T-helper 17 cell (primary cell): ENCODE measurements around the gene EXOC6B. TPM values are rescaled to one million over a fixed set of nuclear protein-coding genes. Genes with fewer than 3 reads are reported as not detected.
"Not testable (repeated sequence)": the region's sequence is repeated elsewhere in the genome, so short reads cannot be mapped to it uniquely, and the experiment has no call there.

ENCODE experiments used
- ATAC-seq: fragments of 150-1000 bp; cut with Tn5 transposase; 2 replicates; pipeline ENCODE4 v1.10.0; 2021; ENCODE audit warnings: mild to moderate bottlenecking, moderate library complexity
- DNase-seq, 3 donors: peaks; one replicate each; pipeline versions ENCODE4 v3.0.0 to v3.0.0-alpha.2; 2020 to 2021
- H3K9me3 ChIP-seq: one replicate; pipeline ENCODE4 v1.7.0; 2013; ENCODE audit warnings: low read length, mild to moderate bottlenecking; ENCODE audit not compliant: control insufficient read depth, poor library complexity, severe bottlenecking
- H3K27ac Mint-ChIP-seq: one replicate; pipeline ENCODE4 v1.8.0; 2022; ENCODE audit warnings: mild to moderate bottlenecking, moderate library complexity, mixed read lengths
- H3K27me3 Mint-ChIP-seq: one replicate; pipeline ENCODE4 v1.8.0; 2022; ENCODE audit warnings: mixed read lengths
- H3K36me3 Mint-ChIP-seq: one replicate; pipeline ENCODE4 v1.8.0; 2022; ENCODE audit warnings: low read depth, mixed read lengths
- H3K4me1 Mint-ChIP-seq: one replicate; pipeline ENCODE4 v1.8.0; 2022; ENCODE audit warnings: mild to moderate bottlenecking, mixed read lengths
- H3K4me3 Mint-ChIP-seq: one replicate; pipeline ENCODE4 v1.8.0; 2022; ENCODE audit warnings: mild to moderate bottlenecking, moderate library complexity, mixed read lengths
- total RNA-seq, 4 donors: library from RNA in 2 of 4; stranded (reverse) in 2 of 4; gene quantifications; one replicate each; pipeline ENCODE4 v1.2.3 and lab custom pipeline; 2022 to 2026

Gene EXOC6B
- total RNA-seq, 2 donors from 2014 or later: 14.6 to 17.3 TPM

- Mint-ChIP-seq H3K27me3 (no peaks in the 10 kb centered on the region), H3K36me3 (no peaks in the 10 kb centered on the region), H3K27ac (no peak overlapping the region), H3K4me1 (no peaks in the 10 kb centered on the region), H3K4me3 (no peak overlapping the region)
- DNase-seq (no peak), ATAC-seq (no peak)
- peaks cover 3% of the 10 kb centered on the region for H3K9me3 ChIP-seq
Observed at GRCh38 chr2:72665448-72665847, 160.4 kb downstream of the EXOC6B start.

- DNase-seq (no peak), ATAC-seq (no peak)
- Mint-ChIP-seq H3K27me3 (no peaks in the 10 kb centered on the region), H3K36me3 (no peaks in the 10 kb centered on the region), H3K27ac (no peak overlapping the region), H3K4me1 (no peaks in the 10 kb centered on the region), H3K4me3 (no peak overlapping the region)
- H3K9me3 ChIP-seq: no peaks in the 10 kb centered on the region
Observed at GRCh38 chr2:72661985-72662384, 163.8 kb downstream of the EXOC6B start.

- peaks cover 2% of the 10 kb centered on the region for H3K36me3 Mint-ChIP-seq
- no peaks in the 10 kb centered on the region for H3K27me3 Mint-ChIP-seq
- no peaks in the 10 kb centered on the region for H3K4me1 Mint-ChIP-seq
- H3K4me3 Mint-ChIP-seq: no peak overlapping the region
- H3K9me3 ChIP-seq: no peaks in the 10 kb centered on the region
- ATAC-seq: no peak
- no peak overlapping the region for H3K27ac Mint-ChIP-seq
- DNase-seq: no peak
Observed at GRCh38 chr2:72649810-72650209, 176.0 kb downstream of the EXOC6B start.

- not testable (repeated sequence) for H3K27ac Mint-ChIP-seq, H3K4me3 Mint-ChIP-seq, H3K9me3 ChIP-seq, H3K27me3 Mint-ChIP-seq, DNase-seq, H3K4me1 Mint-ChIP-seq, H3K36me3 Mint-ChIP-seq, ATAC-seq
Observed at GRCh38 chr2:72641221-72641620, 184.6 kb downstream of the EXOC6B start.

- H3K4me3 Mint-ChIP-seq: no peak overlapping the region
- DNase-seq: no peak
- H3K27ac Mint-ChIP-seq: no peak overlapping the region
- H3K4me1 Mint-ChIP-seq: peaks cover 12% of the 10 kb centered on the region
- ATAC-seq: no peak
- H3K9me3 ChIP-seq: no peaks in the 10 kb centered on the region
- no peaks in the 10 kb centered on the region for H3K27me3 Mint-ChIP-seq
- H3K36me3 Mint-ChIP-seq: no peaks in the 10 kb centered on the region
Observed at GRCh38 chr2:72638600-72639211, 187.1 kb downstream of the EXOC6B start.

- Mint-ChIP-seq H3K27ac (no peak overlapping the region), H3K36me3 (no peaks in the 10 kb centered on the region), H3K4me1 (peaks cover 12% of the 10 kb centered on the region), H3K4me3 (no peak overlapping the region), H3K27me3 (no peaks in the 10 kb centered on the region)
- no peaks in the 10 kb centered on the region for H3K9me3 ChIP-seq
- DNase-seq (no peak), ATAC-seq (no peak)
Observed at GRCh38 chr2:72636210-72636609, 189.6 kb downstream of the EXOC6B start.

- ATAC-seq (no peak), DNase-seq (no peak)
- Mint-ChIP-seq H3K27me3 (no peaks in the 10 kb centered on the region), H3K4me1 (peaks cover 9% of the 10 kb centered on the region), H3K36me3 (peaks cover 2% of the 10 kb centered on the region), H3K4me3 (no peak overlapping the region), H3K27ac (no peak overlapping the region)
- no peaks in the 10 kb centered on the region for H3K9me3 ChIP-seq
Observed at GRCh38 chr2:72630767-72631166, 195.1 kb downstream of the EXOC6B start.

- ATAC-seq: no peak
- no peak for DNase-seq
- no peak overlapping the region for H3K27ac Mint-ChIP-seq
- peaks cover 3% of the 10 kb centered on the region for H3K4me1 Mint-ChIP-seq
- H3K27me3 Mint-ChIP-seq: no peaks in the 10 kb centered on the region
- no peak overlapping the region for H3K4me3 Mint-ChIP-seq
- H3K36me3 Mint-ChIP-seq: peaks cover 2% of the 10 kb centered on the region
- H3K9me3 ChIP-seq: no peaks in the 10 kb centered on the region
Observed at GRCh38 chr2:72629062-72629461, 196.8 kb downstream of the EXOC6B start.

GRCh38 chr2:72627083-72627482 lies 198.8 kb downstream of the EXOC6B start:
- Mint-ChIP-seq H3K36me3 (peaks cover 2% of the 10 kb centered on the region), H3K27me3 (no peaks in the 10 kb centered on the region), H3K4me1 (peaks cover 10% of the 10 kb centered on the region), H3K27ac (no peak overlapping the region), H3K4me3 (no peak overlapping the region)
- ATAC-seq: no peak
- no peak for DNase-seq
- H3K9me3 ChIP-seq: no peaks in the 10 kb centered on the region

GRCh38 chr2:72625366-72625765 lies 200.5 kb downstream of the EXOC6B start:
- no peak for ATAC-seq
- no peaks in the 10 kb centered on the region for H3K27me3 Mint-ChIP-seq
- DNase-seq: no peak
- peaks cover 1% of the 10 kb centered on the region for H3K36me3 Mint-ChIP-seq
- H3K4me3 Mint-ChIP-seq: no peak overlapping the region
- peaks cover 10% of the 10 kb centered on the region for H3K4me1 Mint-ChIP-seq
- H3K9me3 ChIP-seq: no peaks in the 10 kb centered on the region
- no peak overlapping the region for H3K27ac Mint-ChIP-seq

GRCh38 chr2:72623481-72623880 lies 202.4 kb downstream of the EXOC6B start:
- ATAC-seq (no peak), DNase-seq (no peak)
- H3K36me3 Mint-ChIP-seq: no peaks in the 10 kb centered on the region
- H3K4me3 Mint-ChIP-seq: no peak overlapping the region
- peak overlapping the region; percentile 0 for H3K27ac Mint-ChIP-seq
- peaks cover 6% of the 10 kb centered on the region for H3K9me3 ChIP-seq
- no peaks in the 10 kb centered on the region for H3K27me3 Mint-ChIP-seq
- H3K4me1 Mint-ChIP-seq: peaks cover 10% of the 10 kb centered on the region

- peaks cover 10% of the 10 kb centered on the region for H3K4me1 Mint-ChIP-seq
- H3K9me3 ChIP-seq: peaks cover 6% of the 10 kb centered on the region
- peaks cover 2% of the 10 kb centered on the region for H3K36me3 Mint-ChIP-seq
- H3K4me3 Mint-ChIP-seq: no peak overlapping the region
- no peaks in the 10 kb centered on the region for H3K27me3 Mint-ChIP-seq
- no peak for DNase-seq
- no peak for ATAC-seq
- no peak overlapping the region for H3K27ac Mint-ChIP-seq
Observed at GRCh38 chr2:72619626-72620025, 206.2 kb downstream of the EXOC6B start.

GRCh38 chr2:72613931-72614330 lies 211.9 kb downstream of the EXOC6B start:
- Mint-ChIP-seq H3K4me1 (peaks cover 9% of the 10 kb centered on the region), H3K27ac (no peak overlapping the region), H3K4me3 (no peak overlapping the region), H3K36me3 (peaks cover 2% of the 10 kb centered on the region), H3K27me3 (no peaks in the 10 kb centered on the region)
- no peak for ATAC-seq
- no peak for DNase-seq
- peaks cover 4% of the 10 kb centered on the region for H3K9me3 ChIP-seq

- Mint-ChIP-seq H3K27me3 (no peaks in the 10 kb centered on the region), H3K4me3 (no peak overlapping the region)
- ATAC-seq: no peak
Observed at GRCh38 chr2:72612614-72613160, 213.1 kb downstream of the EXOC6B start.

More at GRCh38 chr2:72612614-72613160, 213.1 kb downstream of the EXOC6B start:
- H3K36me3 Mint-ChIP-seq: peaks cover 2% of the 10 kb centered on the region
- no peak overlapping the region for H3K27ac Mint-ChIP-seq
- no peak for DNase-seq
- peaks cover 9% of the 10 kb centered on the region for H3K4me1 Mint-ChIP-seq
- H3K9me3 ChIP-seq: no peaks in the 10 kb centered on the region
